WTC11 (cell line): Measurements from ENCODE around the gene VTA1. TPM values are rescaled to one million over a fixed set of nuclear protein-coding genes. Genes with fewer than 3 reads are reported as not detected.

Source experiments
- ATAC-seq: fragments of 200-7000 bp; cut with Tn5 transposase; 2 replicates; pipeline ENCODE4 v1.10.0; 2021; ENCODE audit warnings: mild to moderate bottlenecking, moderate library complexity
- CTCF ChIA-PET: fragments of 300-600 bp; sonication (Branson Sonifier 250); formaldehyde crosslinking; loops from one replicate; lab custom pipeline; 2021; ENCODE audit warnings: antibody characterized with exemption; lab: Charles Lee
- POLR2A ChIA-PET: fragments of 350-600 bp; sonication (Branson Sonifier 250); formaldehyde crosslinking; loops from one replicate; lab custom pipeline; 2021; ENCODE audit warnings: antibody characterized with exemption; lab: Charles Lee
- DNase-seq: peaks from one replicate; pipeline ENCODE4 v3.0.0; 2021; ENCODE audit warnings: low spot score
- H3K27ac Mint-ChIP-seq: 2 replicates; pipeline ENCODE4 v1.8.0; 2021; ENCODE audit warnings: mixed read lengths
- H3K27me3 Mint-ChIP-seq: 2 replicates; pipeline ENCODE4 v1.8.0; 2021; ENCODE audit warnings: low read depth, mild to moderate bottlenecking, moderate library complexity, mixed read lengths
- H3K36me3 Mint-ChIP-seq: 2 replicates; pipeline ENCODE4 v1.8.0; 2021; ENCODE audit warnings: mixed read lengths
- H3K4me1 Mint-ChIP-seq: 2 replicates; pipeline ENCODE4 v1.8.0; 2022; ENCODE audit warnings: mixed read lengths
- H3K4me3 Mint-ChIP-seq: 2 replicates; pipeline ENCODE4 v1.8.0; 2021; ENCODE audit warnings: mild to moderate bottlenecking, moderate library complexity, mixed read lengths
- H3K9me3 Mint-ChIP-seq: 2 replicates; pipeline ENCODE4 v1.8.0; 2021; ENCODE audit warnings: mixed read lengths
- ETV6 ChIP-seq: sonication (generic); formaldehyde crosslinking; IDR thresholded peaks from 2 replicates; pipeline ENCODE4 v1.8.1; 2022; ENCODE audit warnings: mild to moderate bottlenecking, missing genetic modification reagents
- HMGA2 ChIP-seq: fragments of 250-450 bp; sonication (Bioruptor Pico); IDR thresholded peaks from 2 replicates; pipeline ENCODE4 v1.4.0; 2021; ENCODE audit warnings: mild to moderate bottlenecking, moderate library complexity
- NFE2L1 ChIP-seq: sonication (generic); formaldehyde crosslinking; IDR thresholded peaks from 2 replicates; pipeline ENCODE4 v1.8.1; 2023; ENCODE audit warnings: missing genetic modification reagents
- NFYB ChIP-seq: sonication (generic); formaldehyde crosslinking; conservative IDR thresholded peaks from 2 replicates; pipeline ENCODE4 v1.8.0; 2022; ENCODE audit warnings: low read depth, missing genetic modification reagents
- TCF7 ChIP-seq: sonication (generic); formaldehyde crosslinking; IDR thresholded peaks from 2 replicates; pipeline ENCODE4 v1.8.0; 2022; ENCODE audit warnings: mild to moderate bottlenecking, low read depth, missing genetic modification reagents, moderate library complexity
- TEAD4 ChIP-seq: sonication (generic); formaldehyde crosslinking; IDR thresholded peaks from 2 replicates; pipeline ENCODE4 v1.8.0; 2022; ENCODE audit warnings: mild to moderate bottlenecking, missing genetic modification reagents
- ZNF423 ChIP-seq: fragments of 250-450 bp; sonication (Bioruptor Pico); IDR thresholded peaks from 2 replicates; pipeline ENCODE4 v2.1.2; 2022; ENCODE audit warnings: mild to moderate bottlenecking, moderate library complexity
- ZNF671 ChIP-seq: fragments of 250-450 bp; sonication (Bioruptor Pico); IDR thresholded peaks from 2 replicates; pipeline ENCODE4 v1.8.0; 2021; ENCODE audit warnings: mild to moderate bottlenecking
- total RNA-seq: library from RNA; stranded (reverse); gene quantifications from 3 replicates; pipeline ENCODE4 v1.2.3, GENCODE V29; 2021
- TF ChIP-seq, protein P1 (sequence below): fragments of 250-450 bp; sonication (Bioruptor Pico); IDR thresholded peaks from 2 replicates; pipeline ENCODE4 v1.9.0; 2021; ENCODE audit warnings: mild to moderate bottlenecking, borderline replicate concordance
- TF ChIP-seq, protein P2 (sequence below): sonication (generic); formaldehyde crosslinking; IDR thresholded peaks from 2 replicates; pipeline ENCODE4 v1.8.1; 2022; ENCODE audit warnings: low read depth, missing genetic modification reagents, borderline replicate concordance
- TF ChIP-seq, protein P3 (sequence below): sonication (generic); formaldehyde crosslinking; IDR thresholded peaks from 2 replicates; pipeline ENCODE4 v1.8.1; 2022; ENCODE audit warnings: mild to moderate bottlenecking, moderate library complexity, missing genetic modification reagents
- TF ChIP-seq, protein P4 (sequence below): fragments of 250-450 bp; sonication (Bioruptor Pico); IDR thresholded peaks from 2 replicates; pipeline ENCODE4 v1.9.0; 2021; ENCODE audit warnings: mild to moderate bottlenecking

Gene VTA1
- total RNA-seq, 1 experiment from 2014 or later = 55.4 TPM

DNA sequence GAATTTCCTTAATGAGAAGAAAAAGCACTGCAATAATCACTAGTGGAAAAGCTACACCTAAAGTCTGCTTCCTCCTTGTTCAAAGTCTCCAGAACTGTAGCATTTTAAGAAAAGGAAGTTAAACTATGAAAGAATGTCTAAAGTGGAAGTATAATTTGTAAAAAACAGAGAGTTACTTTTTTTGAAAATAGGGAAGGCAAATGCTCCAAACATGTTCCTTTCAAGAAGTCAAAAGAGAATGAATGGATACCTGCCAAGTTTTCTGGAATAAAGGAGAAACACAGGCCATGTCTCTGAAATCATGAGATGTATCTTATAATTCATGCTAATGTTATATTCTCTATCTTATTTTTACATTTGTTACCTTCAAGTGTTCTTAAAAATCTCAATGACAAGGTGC lies 94.0 kb downstream of the VTA1 start (continued):
- TF ChIP-seq, protein P1, sequence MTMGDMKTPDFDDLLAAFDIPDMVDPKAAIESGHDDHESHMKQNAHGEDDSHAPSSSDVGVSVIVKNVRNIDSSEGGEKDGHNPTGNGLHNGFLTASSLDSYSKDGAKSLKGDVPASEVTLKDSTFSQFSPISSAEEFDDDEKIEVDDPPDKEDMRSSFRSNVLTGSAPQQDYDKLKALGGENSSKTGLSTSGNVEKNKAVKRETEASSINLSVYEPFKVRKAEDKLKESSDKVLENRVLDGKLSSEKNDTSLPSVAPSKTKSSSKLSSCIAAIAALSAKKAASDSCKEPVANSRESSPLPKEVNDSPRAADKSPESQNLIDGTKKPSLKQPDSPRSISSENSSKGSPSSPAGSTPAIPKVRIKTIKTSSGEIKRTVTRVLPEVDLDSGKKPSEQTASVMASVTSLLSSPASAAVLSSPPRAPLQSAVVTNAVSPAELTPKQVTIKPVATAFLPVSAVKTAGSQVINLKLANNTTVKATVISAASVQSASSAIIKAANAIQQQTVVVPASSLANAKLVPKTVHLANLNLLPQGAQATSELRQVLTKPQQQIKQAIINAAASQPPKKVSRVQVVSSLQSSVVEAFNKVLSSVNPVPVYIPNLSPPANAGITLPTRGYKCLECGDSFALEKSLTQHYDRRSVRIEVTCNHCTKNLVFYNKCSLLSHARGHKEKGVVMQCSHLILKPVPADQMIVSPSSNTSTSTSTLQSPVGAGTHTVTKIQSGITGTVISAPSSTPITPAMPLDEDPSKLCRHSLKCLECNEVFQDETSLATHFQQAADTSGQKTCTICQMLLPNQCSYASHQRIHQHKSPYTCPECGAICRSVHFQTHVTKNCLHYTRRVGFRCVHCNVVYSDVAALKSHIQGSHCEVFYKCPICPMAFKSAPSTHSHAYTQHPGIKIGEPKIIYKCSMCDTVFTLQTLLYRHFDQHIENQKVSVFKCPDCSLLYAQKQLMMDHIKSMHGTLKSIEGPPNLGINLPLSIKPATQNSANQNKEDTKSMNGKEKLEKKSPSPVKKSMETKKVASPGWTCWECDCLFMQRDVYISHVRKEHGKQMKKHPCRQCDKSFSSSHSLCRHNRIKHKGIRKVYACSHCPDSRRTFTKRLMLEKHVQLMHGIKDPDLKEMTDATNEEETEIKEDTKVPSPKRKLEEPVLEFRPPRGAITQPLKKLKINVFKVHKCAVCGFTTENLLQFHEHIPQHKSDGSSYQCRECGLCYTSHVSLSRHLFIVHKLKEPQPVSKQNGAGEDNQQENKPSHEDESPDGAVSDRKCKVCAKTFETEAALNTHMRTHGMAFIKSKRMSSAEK (CRISPR knock-in tag) = no peak

DNA sequence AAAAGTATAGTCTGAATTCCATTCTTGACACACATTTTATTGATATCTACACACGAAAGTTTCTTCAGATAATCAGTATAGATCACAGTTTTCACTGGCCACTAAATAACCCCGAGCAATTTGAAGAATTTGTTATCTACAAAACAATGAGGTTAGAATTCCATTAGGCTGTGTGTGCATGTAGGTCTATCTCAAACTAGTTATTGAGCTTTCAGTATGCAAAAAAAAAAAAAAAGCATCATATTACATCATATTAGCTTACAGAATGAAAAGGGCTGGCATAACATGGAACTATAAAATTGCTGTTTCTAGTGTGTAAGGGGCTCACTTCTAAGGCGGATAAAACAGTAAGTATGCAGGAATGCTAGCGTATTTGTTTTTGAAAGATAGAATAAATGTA lies 95.2 kb downstream of the VTA1 start:
- no peaks in the 10 kb centered on the region for H3K36me3 Mint-ChIP-seq
- peaks cover 4% of the 10 kb centered on the region for H3K27me3 Mint-ChIP-seq
- ATAC-seq = peak; percentile 51; the same call in 1 of the 2 replicates
- CTCF ChIA-PET = interaction anchor here (0.7 to 1.3 kb wide), 2 partner anchors 10 to 35 kb away, joined by 5 to 6 read pairs; no protein-coding TSS in a partner anchor
- TF ChIP-seq NFYB (CRISPR knock-in tag) (no peak), TEAD4 (no peak), HMGA2 (no peak), ETV6 (CRISPR knock-in tag) (no peak)
- TF ChIP-seq, protein P1 (CRISPR knock-in tag) = no peak
- TF ChIP-seq, protein P2, sequence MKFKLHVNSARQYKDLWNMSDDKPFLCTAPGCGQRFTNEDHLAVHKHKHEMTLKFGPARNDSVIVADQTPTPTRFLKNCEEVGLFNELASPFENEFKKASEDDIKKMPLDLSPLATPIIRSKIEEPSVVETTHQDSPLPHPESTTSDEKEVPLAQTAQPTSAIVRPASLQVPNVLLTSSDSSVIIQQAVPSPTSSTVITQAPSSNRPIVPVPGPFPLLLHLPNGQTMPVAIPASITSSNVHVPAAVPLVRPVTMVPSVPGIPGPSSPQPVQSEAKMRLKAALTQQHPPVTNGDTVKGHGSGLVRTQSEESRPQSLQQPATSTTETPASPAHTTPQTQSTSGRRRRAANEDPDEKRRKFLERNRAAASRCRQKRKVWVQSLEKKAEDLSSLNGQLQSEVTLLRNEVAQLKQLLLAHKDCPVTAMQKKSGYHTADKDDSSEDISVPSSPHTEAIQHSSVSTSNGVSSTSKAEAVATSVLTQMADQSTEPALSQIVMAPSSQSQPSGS (CRISPR knock-in tag) = no peak
- TF ChIP-seq, protein P3, sequence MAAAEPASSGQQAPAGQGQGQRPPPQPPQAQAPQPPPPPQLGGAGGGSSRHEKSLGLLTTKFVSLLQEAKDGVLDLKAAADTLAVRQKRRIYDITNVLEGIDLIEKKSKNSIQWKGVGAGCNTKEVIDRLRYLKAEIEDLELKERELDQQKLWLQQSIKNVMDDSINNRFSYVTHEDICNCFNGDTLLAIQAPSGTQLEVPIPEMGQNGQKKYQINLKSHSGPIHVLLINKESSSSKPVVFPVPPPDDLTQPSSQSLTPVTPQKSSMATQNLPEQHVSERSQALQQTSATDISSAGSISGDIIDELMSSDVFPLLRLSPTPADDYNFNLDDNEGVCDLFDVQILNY (CRISPR knock-in tag) = no peak
- TF ChIP-seq, all 79 proteins: peak for 0
- peak overlapping the region; percentile 30; the same call in 1 of the 2 replicates for H3K27ac Mint-ChIP-seq
- H3K4me3 Mint-ChIP-seq = no peak overlapping the region
- POLR2A ChIA-PET = no interaction called here
- no peak for DNase-seq
- no peaks in the 10 kb centered on the region for H3K9me3 Mint-ChIP-seq
- H3K4me1 Mint-ChIP-seq = peaks cover 8% of the 10 kb centered on the region

DNA sequence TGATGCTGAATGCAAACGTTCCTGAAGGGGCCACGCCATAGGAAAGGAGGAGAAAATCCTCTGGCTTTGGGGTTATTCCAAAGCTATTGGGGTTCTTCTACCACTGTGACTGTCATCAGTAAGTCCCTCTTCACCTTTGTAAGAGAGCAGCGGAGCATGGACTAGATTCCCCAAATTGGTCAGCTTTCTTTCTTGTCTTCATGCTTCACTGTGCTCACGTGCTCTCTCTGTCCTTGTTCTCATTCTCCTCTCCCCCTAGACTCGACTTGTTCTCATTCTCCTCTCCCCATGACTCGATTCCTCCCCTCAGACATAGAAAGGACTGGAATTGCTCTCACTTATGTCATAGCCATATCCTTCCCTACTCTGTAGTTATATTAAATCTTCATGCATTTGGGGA lies 99.9 kb downstream of the VTA1 start:
- POLR2A ChIA-PET = no interaction called here
- DNase-seq = no peak
- Mint-ChIP-seq H3K27me3 (no peaks in the 10 kb centered on the region), H3K36me3 (no peaks in the 10 kb centered on the region), H3K27ac (no peak overlapping the region), H3K4me1 (peaks cover 8% of the 10 kb centered on the region), H3K9me3 (peaks cover 8% of the 10 kb centered on the region; the same call in 1 of the 2 replicates), H3K4me3 (no peak overlapping the region)
- TF ChIP-seq ZNF423 = no peak
- no peak for TF ChIP-seq ZNF671
- no peak for TF ChIP-seq NFE2L1 (CRISPR knock-in tag)
- TF ChIP-seq, protein P4, sequence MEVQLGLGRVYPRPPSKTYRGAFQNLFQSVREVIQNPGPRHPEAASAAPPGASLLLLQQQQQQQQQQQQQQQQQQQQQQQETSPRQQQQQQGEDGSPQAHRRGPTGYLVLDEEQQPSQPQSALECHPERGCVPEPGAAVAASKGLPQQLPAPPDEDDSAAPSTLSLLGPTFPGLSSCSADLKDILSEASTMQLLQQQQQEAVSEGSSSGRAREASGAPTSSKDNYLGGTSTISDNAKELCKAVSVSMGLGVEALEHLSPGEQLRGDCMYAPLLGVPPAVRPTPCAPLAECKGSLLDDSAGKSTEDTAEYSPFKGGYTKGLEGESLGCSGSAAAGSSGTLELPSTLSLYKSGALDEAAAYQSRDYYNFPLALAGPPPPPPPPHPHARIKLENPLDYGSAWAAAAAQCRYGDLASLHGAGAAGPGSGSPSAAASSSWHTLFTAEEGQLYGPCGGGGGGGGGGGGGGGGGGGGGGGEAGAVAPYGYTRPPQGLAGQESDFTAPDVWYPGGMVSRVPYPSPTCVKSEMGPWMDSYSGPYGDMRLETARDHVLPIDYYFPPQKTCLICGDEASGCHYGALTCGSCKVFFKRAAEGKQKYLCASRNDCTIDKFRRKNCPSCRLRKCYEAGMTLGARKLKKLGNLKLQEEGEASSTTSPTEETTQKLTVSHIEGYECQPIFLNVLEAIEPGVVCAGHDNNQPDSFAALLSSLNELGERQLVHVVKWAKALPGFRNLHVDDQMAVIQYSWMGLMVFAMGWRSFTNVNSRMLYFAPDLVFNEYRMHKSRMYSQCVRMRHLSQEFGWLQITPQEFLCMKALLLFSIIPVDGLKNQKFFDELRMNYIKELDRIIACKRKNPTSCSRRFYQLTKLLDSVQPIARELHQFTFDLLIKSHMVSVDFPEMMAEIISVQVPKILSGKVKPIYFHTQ (CRISPR knock-in tag) = no peak
- TF ChIP-seq TCF7 = no peak
- ATAC-seq = no peak
- CTCF ChIA-PET = no interaction called here
